ENCODE data around the gene PTX4.

The PTX4 gene

DNA sequence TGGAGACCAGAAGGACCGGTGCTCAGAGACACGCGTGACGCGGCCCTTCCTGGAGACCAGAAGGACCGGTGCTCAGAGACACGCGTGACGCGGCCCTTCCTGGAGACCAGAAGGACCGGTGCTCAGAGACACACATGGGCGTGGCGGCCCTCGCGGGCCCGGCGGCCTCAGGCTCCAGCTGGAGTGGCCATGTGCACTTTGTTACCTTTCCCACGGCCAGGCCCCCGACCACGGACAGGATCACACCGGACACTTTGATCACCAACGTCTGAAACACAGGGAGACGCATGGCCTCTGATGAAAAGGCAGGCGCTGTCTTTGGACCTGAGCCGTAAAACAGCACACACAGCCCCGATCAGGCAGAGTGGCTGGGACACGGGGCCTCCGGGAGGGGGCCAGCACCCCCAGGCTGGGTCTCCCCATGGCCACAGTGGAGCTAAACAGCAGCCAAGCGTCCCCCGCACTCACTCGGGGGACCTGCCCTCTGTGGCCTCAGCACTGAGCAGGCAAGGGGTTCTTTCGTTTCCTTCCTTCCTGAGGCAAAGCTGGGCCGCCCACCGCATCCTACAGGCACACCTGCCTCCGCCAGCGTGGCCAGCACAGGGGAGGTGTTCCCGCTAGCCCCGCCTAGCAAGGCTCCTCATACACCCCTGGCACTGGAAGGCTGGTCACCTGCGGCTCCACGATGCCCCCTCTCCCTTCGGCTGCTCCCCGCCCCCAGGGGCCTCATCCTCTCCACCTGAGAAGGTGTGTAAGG, 31.1 kb downstream of the PTX4 start:
- no peak for DNase-seq

- no peak for DNase-seq
Observed at GRCh38 chr16:1456951-1457350, 31.8 kb downstream of the PTX4 start.

DNA sequence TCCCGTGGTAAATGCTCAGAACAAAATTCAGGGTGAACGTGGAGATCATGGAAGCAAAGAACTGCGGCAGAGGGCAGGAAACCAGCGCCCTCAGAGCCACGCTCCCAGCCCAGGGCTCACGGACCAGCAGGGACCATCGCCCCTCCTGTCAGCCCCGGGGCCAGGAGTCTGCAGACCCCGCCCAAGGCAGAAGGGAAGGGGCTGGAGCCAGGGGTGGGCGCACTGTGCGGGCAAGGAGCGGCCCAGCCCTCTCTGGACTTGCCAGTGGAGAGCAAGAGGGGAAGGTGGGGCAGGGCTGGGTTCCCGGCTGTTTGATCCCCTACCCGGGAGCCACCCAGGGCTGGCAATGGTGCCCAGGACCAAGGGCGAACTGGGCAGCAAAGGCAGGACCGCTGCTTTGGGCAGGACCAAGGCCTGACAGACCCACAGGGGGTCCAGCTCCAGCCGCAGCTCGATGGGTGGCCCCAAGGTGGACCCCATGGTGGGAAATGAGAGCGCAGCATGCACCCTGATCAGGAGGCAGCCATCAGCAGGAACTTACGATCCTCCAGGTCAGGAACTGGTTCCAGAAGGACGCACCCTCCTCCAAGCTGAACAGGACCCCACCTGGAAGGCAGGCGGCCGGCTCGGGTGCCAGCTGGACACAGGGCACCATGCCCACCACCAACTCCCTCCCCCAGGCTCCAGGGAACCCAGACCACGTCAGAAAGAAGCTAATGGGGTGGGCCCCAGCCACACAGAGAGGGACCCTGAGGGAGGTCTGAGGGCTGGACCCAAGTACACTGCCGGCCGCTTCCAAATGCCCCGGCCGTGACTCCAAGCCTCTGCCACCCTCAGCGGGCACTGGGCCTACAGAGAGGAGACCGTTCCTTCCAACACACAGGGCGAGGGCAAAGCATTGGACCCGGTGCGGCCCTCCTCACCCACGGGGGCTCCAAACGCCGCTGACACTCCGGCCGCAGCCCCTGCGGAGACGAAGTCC, 33.3 kb downstream of the PTX4 start:
- DNase-seq = no peak

DNA sequence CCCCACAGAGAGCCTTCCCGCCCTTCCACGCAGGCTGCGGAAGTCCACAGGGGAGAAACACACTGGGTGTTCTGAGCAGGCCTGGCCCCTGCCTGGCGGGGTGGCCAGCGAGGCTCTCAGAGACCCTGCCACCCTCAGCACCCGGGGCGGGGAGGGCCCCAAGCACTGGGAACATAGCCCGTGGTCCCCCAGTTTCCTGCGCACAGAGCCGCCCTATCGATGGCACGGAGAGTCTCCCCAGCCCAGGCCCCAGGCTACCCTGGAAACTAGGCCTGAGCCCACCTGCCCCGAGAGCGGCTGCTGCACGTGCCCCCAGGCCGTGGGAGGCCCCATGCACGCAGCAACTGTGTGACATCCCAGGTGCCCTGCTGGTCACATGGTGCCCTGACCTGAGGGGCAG, 34.2 kb downstream of the PTX4 start:
- no peak for DNase-seq

GRCh38 chr16:1453316-1453715, 35.4 kb downstream of the PTX4 start:
- DNase-seq = no peak

- DNase-seq = no peak
Observed at GRCh38 chr16:1452530-1452929, 36.2 kb downstream of the PTX4 start.

DNA sequence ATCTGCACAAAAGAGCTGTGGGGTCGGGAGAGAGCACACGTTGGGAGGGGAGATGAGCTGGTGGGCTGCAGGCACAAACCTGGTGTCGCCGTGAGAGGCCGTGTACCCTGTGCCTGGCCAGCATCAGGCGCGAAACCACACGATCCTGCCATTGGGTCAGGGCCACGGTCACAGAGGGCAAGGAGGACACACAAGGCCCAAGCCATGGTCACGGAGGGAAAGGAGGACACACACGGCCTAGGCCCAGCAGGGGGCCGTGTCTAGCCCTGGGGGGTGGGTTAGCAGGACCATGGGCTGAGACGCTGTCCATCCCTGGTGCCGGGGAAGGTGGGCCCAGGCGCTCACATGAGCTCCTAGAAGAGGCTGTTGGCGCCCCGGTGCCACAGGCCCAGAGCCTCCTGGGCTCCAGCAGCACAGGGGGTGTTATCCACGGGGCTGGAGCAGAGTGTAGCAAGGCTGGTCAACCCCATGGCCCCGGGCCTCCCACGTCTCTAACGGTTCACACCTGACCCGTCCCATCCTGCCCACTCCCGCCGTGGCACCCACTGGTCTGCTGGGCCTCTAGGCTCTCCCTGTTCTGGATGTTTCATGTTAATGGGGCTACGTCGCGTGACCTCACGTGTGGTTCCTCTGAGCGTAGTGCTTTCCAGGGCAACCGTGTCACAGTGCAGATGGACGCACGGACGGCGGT, 36.9 kb downstream of the PTX4 start:
- no peak for DNase-seq

GRCh38 chr16:1450841-1451240, 37.9 kb downstream of the PTX4 start:
- no peak for DNase-seq

- no peak for DNase-seq
Observed at GRCh38 chr16:1450218-1450617, 38.5 kb downstream of the PTX4 start.

- no peak for DNase-seq
Observed at GRCh38 chr16:1449201-1449788, 39.4 kb downstream of the PTX4 start.

- DNase-seq = no peak
Observed at GRCh38 chr16:1448536-1449116, 40.1 kb downstream of the PTX4 start.

DNA sequence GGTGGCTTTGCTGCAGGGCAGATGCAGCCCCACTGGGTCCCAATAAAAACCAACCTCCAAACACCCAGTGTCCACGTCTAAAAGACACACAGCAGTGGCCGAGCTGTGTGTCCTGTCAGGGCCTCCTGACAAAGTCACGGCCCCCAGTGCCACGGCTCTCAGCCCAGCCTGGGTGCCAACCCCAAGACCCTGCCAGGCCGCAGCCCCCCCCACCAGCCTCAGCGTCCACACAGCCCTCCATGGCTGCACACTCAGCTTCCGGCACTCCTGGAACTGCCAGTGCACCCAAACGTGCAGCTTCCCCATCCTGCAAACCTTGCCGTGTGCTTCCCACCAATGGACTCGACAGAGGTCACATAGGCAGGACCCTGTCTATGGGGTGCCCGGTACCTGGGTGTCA, 40.8 kb downstream of the PTX4 start:
- no peak for DNase-seq

- DNase-seq = no peak
Observed at GRCh38 chr16:1446296-1447080, 42.3 kb downstream of the PTX4 start.

DNA sequence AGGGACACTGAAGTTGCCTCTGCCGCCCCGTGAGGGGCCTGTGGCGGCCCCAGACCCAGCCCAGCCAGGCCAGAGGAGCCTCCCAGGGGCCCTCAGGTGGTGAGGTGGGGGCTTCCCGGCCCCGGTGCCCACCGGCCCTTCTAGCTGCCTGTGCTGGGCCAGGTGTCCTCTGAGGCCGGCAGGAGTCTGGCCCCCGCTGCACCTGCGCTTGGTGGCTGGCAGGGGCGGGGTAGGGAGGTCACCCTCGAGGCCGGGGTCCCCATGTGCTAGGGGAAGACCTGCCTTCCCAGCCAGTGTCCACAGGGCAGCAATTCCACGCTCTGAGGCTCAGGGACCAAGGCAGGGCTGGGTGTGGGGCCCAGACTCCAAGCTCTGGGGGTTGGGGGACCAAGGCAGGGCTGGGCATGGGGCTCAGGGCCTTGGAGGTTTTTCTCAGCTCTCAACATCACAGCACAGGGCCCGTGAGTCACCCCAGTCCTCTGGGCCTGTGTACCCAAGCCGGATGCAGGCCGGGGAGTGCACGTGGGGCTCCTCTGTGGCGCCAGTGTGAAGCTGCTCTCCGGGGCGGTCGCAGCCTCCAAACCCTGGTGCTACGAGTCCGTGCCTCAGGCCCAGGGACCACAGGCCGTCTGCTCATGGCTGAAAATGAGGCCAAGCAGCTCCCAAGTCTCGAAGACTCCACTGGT, 43.1 kb downstream of the PTX4 start:
- DNase-seq = no peak

DNA sequence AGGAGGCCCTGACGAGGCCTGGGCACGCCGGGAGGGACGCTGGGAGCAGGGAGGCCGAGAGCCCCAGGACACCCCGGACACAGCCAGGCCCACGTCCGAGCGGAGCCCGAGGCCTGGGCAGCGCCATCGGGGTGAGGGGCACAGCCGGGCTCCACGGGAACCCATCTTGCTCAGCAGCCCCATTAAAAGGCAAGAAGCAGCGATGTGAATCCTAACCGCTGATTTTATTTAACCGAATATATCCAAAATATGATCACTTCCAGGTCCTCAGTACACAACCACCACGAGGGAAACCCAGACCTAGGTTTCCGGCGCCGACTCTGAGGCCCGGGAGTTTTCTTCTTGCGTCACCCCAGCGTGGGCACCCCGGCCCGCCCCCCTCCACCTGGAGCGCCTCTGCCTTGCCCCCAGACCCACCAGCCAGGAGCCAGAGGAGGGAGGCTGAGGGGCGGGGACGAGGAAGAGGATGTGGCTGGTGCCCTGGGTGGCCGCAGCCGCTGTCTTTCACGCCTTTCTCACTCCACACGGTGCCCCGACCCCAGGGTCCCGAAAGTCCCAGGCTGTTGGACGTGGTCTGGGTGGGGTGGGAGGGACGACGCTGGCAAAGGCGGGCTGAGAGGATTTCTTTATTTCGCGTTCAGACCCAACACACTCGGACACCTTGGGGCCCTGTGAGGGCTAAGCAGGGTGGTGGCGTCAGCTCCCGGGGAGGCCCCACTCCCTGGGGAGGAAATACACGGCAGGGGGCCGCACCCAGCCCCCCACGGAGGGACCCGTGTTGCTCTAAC, 43.8 kb downstream of the PTX4 start:
- no peak for DNase-seq

GRCh38 chr16:1443980-1444729, 44.6 kb downstream of the PTX4 start, which contains the start of gene CCDC154:
Gene CCDC154, minus strand, starts transcription at chr16:1444556. Its CDS starts 234 bp downstream, at chr16:1444322.
- DNase-seq = no peak

DNA sequence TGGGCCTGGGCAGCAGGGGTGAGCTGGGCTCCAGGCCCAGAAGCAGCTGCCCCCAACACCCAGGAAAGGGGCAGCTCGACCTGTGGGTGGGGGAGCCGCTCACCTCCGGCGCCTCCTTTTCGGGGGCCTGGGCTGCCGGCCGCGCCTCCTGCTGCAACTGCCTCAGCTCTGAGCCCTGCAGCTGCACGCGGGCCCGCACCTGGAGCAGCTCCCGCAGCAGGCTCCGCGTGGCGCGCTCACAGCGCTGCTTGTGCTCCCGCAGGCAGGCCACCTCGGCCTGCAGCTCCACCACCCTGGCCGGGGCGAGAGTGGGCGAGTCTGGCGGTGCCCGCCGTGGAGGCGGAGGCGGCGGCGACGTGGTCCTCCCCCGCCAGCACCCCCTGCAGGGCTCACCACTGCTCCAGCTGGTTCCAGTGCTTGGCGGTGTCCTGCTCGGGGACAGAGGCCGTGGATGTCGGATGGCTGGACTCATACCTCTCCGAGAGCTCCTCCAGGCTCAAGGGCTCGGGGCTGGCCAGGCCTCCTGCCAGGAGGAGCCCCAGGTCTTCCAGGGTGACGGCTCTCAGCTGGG, 45.3 kb downstream of the PTX4 start:
- no peak for DNase-seq

DNA sequence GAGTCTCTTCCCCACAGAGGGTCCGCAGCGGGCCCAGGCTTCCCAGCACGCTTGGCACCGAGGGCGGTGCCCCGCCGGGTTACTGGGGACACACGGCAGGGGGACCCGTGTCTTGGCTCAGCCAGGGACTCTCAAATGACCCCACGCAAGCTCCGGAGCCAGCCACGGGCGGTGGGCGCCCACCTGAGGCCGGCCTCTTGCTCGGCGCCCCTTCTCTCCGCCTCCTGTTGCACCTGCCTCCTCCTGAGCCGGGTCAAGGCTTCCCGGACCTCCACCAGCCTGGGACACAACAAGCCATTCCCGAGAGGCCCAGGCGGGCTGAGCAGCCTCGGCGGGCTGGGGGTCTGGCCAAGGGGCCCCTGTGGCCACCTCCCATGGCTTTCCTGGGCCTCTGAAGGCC, 46.0 kb downstream of the PTX4 start:
- DNase-seq = no peak

DNA sequence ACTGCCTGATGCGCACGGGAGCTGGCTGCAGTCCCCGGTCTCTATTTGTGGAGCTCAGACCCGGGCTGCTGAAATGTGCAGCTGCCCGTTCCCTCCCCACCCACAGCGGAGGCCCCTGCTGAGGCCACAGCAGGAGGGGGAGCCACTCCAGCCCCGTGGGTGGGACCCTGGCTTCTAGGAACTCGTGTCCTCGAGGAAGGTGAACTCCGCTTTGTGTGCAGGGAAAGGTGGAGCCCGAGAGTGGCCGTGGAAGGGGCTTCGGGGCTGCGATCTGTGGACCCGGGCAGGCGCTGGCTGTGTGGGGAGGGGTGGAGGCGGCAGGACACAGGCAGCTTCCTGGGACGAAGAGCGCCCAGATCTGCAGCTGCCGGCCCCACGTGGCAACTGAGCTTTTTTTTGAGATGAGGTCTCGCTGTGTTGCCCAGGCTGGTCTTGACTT, 47.3 kb downstream of the PTX4 start:
- DNase-seq = no peak
